Measurements from ENCODE around the gene DNAJC5.

DNA sequence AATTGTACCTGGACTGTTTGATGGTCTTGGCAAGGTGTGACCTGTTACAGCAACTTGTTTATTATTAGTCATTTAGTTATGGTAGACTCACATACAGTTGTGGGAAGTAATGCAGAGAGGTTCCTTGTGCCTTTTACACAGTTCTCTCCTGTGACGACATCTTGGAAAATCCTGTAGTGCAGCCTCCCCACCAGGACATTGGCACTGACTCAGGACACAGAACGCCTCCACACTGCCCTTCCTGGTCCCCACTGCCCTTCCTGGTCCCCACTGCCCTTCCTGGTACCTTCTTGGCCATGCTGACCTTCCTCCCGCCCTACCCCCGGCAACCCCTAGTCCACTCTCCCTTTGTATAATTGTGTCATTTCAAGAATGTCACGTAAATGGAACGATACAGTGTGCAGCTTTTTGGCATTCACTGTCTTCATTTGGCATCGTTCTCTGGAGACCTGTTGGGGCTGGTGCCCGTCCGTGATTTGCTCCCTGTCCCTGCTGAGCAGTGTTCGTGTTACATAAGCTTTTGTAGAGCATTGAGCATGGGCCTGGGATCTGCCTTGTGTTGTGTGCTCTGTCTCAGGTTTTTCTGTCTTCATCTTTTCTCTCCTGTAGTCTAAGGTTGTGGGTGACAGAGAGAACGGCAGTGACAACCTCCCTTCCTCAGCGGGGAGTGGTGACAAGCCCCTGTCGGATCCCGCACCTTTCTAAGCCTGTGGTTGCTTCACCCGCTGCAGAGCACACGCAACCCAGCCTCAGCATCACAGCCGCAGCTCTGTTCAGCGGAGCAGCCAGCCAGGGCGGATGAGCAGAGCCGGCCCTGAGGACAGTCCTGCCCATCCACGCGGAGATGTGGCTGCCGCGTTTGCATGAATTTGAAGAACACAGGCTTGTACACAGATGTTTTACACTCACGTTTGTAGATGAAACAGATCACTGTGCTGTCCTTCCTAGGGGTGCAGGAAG is 5.4 kb upstream of the DNAJC5 start:
- no peak for TF ChIP-seq CHD2 (IDR thresholded peaks at IDR 0.05; ENCODE audit: low read depth, low read length)
- TF ChIP-seq SMAD3 (CRISPR knock-in tag; conservative IDR thresholded peaks at IDR 0.05), result no peak
- no peak for TF ChIP-seq ZNF384 (IDR thresholded peaks at IDR 0.05; ENCODE audit: low read depth, low read length)
- TF ChIP-seq SIN3A (IDR thresholded peaks at IDR 0.05; ENCODE audit: borderline replicate concordance in 2 of 2, control insufficient read depth in 1 of 2, low read depth in 2 of 2, low read length in 2 of 2), result no peak
- no peak for TF ChIP-seq ZBED1 (IDR thresholded peaks at IDR 0.05)
- TF ChIP-seq ZNF3 (CRISPR knock-in tag; IDR thresholded peaks at IDR 0.05), result no peak
- TF ChIP-seq POLR2AphosphoS2 (IDR thresholded peaks at IDR 0.05; ENCODE audit: low read length), result no peak
- no peak for TF ChIP-seq NCOA2 (IDR thresholded peaks at IDR 0.05; ENCODE audit: partially characterized antibody in 2 of 2)
- TF ChIP-seq FIP1L1 (IDR thresholded peaks at IDR 0.05; ENCODE audit: low read depth, low read length, poor library complexity, severe bottlenecking), result no peak
- TF ChIP-seq EGR1 (conservative IDR thresholded peaks at IDR 0.05), result no peak
- no peak for TF ChIP-seq YBX1 (IDR thresholded peaks at IDR 0.05)
- TF ChIP-seq TCF7 (IDR thresholded peaks at IDR 0.05; ENCODE audit: borderline replicate concordance), result no peak
